SH-SY5Y (cell line): ENCODE data around the gene PPP2R5C.

ENCODE experiments used
- GATA2 ChIP-seq: IDR thresholded peaks from 2 replicates; pipeline ENCODE4 v1.6.1; 2011; ENCODE audit warnings: mild to moderate bottlenecking, low read depth, low read length
- GATA3 ChIP-seq: IDR thresholded peaks from 2 replicates; pipeline ENCODE4 v1.6.1; 2011; ENCODE audit warnings: low read depth, mild to moderate bottlenecking, low read length, moderate library complexity

Gene PPP2R5C

DNA sequence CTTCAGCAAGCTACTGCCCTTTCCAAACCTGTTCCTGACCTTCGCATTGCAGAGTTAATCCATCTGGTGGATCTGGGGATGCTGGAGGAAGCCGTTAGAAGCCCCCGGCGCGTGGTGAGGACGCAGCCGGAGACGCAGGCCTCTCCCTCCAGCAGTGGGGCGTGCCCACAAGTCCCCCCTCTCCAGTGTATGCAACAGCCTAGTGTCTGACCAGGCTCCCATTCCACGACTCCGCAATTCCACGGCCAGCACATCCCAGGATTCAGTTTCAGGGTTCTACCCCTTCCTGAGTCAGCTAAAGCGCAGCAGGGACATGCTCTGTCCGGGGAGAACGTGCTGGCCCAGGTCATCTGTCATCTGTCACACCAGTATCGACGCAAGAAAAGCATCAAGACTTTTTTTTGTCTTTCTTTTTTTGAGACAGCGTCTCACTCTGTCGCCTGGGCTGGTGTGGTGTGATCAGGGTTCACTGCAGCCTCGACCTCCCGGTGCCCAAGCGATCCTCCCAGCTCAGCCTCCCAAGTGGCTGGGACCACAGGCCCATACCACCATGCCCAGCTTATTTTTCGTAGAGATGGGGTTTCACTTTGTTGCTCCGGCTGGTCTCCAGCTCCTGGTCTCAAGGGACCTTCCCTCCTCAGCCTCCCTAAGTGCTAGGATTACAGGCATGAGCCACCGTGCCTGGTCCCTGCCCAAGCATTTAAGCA is 194.8 kb downstream of the PPP2R5C start:
- TF ChIP-seq GATA3 (no peak), GATA2 (no peak)

DNA sequence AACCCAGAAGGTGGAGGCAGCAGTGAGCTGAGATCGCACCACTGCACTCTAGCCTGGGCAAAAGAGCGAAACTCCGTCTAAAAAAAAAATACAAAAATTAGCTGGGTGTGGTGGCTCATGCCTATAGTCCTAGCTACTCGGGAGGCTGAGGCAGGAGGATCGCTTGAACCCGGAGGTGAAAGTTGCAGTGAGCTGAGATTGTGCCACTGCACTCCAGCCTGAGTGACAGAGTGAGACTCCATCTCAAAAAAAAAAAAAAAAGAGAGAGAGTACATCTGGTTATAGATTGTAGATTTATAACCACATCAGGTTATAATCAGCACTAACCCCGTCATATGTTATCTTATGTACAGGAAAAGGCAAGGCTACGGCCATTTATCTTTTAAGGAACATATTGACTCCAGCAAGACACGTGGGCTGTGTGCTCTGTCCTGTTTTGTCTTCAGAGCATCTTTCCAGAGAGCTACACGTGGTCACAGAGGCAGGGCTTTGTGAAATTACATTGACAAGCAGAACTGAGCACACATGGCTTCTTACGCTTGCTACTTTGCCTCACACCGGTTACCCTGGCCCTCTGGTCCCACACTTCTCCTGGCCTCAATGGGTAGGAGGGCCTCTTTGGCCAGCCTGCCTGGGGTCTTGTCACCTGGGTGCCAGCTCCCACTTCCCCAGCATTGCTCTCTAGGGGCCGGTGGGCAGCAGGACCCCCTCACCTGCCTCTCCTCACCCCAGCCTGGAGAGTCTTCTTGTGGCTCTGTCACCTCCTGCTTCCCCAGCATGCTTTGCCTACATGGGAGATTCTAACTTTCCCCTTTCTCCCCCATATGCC is 196.1 kb downstream of the PPP2R5C start:
- TF ChIP-seq GATA3 (no peak), GATA2 (no peak)

DNA sequence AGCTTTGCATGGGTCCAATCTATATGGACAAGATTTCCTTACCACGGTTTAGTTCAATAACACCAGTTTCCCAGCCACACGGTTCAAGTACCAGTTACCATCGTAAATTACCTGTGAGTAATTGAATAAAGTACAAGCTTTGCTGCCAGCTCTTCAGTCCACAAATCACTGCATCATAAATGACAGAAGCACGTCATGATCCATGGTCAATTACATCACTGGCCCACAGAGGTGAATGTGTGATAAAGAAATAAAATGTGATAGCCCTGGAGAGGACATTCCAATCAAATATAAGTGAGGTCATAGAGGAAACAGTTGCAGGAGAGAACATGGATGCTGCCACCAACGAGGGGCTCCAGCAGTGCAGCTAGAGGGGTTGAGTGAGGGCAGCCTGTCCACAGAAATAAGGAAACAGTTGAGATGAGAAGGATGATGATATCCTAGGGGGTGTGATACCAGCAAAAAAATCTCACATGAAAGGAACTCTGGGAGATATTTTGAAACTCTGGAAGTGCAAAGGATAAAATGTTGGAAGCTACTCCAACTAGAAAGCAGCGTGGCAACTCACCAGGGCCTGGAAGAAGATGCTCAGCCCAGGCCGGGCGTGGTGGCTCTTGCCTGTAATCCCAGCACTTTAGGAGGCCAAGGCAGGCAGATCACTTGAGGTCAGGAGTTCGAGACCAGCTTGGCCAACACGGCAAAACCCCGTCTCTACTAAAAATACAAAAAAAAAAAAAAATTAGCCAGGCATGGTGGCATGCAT is 197.1 kb downstream of the PPP2R5C start:
- TF ChIP-seq GATA2 (no peak), GATA3 (no peak)

- TF ChIP-seq GATA3 (no peak), GATA2 (no peak)
Measured at GRCh38 chr14:101959277-101959676, 197.8 kb downstream of the PPP2R5C start.

GRCh38 chr14:101960225-101960624 is 198.7 kb downstream of the PPP2R5C start:
- TF ChIP-seq GATA2, result no peak
- no peak for TF ChIP-seq GATA3

GRCh38 chr14:101961011-101961721 is 199.7 kb downstream of the PPP2R5C start:
- TF ChIP-seq GATA2 (no peak), GATA3 (no peak)

DNA sequence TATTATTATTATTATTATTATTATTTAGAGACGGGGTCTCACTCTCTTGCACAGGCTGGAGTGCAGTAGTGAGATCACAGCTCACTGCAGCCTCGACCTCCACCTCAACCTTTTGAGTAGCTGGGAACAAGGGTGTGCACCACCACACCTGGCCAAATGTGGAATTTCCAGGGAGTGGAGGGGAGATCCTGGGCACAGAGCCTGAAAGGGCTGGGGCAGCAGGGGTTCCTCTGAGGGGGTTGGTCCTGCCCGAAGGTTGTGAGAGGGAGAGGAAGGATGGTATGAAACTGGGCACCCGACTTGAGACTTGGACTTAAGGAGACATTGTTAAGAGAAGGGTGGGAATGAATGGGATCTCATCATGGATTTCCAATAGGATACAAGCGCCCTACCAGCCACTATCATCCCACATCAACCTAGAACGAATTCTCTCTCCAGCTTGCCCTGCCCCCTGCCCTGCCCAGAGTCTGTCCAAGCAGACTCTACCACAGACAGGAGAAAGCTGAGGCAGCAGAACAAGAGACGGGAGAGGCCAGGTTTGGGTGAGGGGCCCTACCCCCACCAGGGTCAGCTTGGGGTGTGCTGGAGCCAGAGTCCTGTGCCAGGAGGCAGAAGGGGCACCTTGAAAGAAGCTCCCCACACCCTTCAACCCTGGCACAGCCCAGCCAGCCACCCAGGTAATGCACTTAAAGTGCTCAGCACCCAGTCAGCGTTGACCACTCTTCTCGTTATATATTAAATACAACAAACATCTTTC is 200.4 kb downstream of the PPP2R5C start:
- no peak for TF ChIP-seq GATA3
- TF ChIP-seq GATA2, result no peak

GRCh38 chr14:101962503-101962874 is 201.0 kb downstream of the PPP2R5C start:
- TF ChIP-seq GATA2, result no peak
- no peak for TF ChIP-seq GATA3

DNA sequence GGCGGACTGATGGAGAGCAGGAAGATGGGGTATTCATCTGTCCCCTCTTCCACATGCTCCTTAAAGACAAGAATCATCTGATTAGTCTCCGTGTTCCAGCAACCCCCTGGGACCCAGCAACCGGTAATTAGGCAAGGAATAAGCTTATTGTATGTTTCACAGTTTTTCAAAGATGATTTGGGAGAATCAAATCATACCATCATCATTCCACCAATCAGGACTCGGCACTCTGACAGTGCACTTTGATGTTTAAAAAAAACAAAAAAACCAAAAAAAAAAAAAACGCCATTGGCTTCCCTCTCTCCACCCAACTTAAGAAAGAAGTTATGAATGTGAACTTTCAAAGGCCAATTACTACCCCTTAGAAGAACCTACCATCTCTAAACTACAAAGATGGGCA is 201.5 kb downstream of the PPP2R5C start:
- TF ChIP-seq GATA2, result no peak
- TF ChIP-seq GATA3, result no peak

DNA sequence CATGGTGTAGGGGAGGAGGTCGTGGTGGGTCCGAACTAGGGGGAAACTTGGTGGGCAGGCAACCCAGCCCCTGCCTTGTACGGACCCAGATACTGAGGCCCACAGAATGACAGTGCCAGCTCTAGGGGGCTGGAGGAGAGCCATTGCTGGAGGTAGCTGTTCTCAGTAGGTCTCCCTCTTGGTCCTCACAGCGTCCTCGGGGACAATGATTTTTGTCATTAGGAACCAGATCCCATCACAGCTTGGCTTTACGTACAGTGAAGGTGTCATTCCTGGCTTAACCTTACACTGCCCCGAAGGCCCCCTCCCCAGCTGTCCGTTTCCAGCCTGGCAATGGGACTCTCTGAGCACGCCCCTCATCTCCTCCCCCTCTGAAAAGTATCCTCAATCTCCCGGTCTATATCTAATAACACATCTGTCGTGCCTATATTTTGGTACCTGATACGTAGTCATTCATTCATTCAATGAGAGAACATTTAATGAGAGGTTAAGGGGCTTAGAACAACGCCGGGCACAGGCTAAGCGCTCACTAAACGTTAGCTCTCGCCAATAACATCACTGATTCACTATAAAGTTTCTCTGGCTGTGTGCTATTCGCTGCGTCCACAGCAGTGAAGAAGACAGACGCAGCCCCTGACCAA is 202.3 kb downstream of the PPP2R5C start:
- TF ChIP-seq GATA3 (no peak), GATA2 (no peak)

GRCh38 chr14:101964297-101965180 is 203.0 kb downstream of the PPP2R5C start, which contains the start of gene DYNC1H1:
DYNC1H1 (plus strand) TSS chr14:101964573; CDS start chr14:101964692, 119 bp downstream.
- TF ChIP-seq GATA2 (no peak), GATA3 (no peak)

- TF ChIP-seq GATA3 (no peak), GATA2 (no peak)
Measured at GRCh38 chr14:101965181-101965544, 203.7 kb downstream of the PPP2R5C start.
